ENCODE data around the gene TMBIM1. TPM values are rescaled to one million over a fixed set of nuclear protein-coding genes. Genes with fewer than 3 reads are reported as not detected.
A peak's percentile ranks its signal among the peaks of the same experiment; 100 is the strongest.

TMBIM1 gene, protein sequence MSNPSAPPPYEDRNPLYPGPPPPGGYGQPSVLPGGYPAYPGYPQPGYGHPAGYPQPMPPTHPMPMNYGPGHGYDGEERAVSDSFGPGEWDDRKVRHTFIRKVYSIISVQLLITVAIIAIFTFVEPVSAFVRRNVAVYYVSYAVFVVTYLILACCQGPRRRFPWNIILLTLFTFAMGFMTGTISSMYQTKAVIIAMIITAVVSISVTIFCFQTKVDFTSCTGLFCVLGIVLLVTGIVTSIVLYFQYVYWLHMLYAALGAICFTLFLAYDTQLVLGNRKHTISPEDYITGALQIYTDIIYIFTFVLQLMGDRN
- 100 to 1,000 TPM; 147 to 196 (median 170) TPM for total RNA-seq
- 10 to 100 TPM; 56.6 to 84.1 TPM for polyA plus RNA-seq

DNA sequence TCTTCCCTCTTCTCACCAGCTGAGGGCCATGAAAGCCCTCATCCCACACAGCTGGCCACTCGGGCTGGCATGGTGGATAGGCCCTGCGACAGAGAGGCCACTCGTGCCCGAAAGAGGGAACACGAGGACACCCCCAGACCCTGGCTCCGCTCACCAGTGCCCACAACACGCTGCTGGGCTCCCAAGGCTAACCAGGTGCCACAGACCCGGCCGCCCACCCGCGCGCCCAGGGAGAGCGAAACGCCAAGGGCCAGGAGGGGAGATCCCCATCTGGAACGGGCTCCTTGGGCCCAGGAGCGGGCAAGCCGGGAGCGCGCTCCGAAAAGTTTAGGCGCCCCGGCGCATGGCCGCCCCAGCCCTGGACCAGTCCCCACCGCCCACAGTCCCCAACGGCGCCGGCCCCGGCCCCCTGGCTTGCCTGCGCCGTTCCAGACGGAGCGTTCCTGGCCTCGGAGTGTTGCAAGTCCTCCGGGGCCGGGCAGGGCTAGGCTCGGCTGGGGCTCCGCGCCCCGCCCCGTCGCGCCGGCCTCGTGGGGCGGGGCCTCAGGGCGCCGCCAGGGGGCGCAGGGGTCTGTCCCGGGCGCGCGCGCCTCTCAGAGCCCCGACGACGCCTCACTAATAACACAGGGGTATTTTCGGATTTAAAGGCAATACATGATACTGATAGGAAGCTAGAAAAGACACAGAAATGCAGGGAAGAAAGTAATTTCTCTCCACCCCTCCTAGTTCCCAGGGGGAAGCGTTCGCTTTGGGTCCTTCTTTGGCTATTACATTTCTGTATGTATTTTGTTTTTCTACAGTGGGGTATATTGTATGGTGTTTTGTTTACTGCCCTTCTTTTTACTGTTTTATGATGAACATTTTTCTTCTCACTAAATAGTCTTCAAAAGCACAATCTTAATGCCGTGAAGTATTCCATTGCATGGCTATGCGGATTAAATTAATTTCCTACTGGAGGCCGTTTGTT lies at the start of gene TMBIM1:
TSS of gene TMBIM1 (minus strand) at position 456 of the 967 bp plus-strand sequence. CDS start 10,362 bp downstream, outside the sequence.
- no peak for FAIRE-seq
- Histone ChIP-seq H3K27ac (peak within 1 kb of the TSS; percentile 96 to 100 (median 98)), H3K4me3 (peak within 1 kb of the TSS; percentile 61 to 91 (median 86)), H3K9me3 (no peaks in the 10 kb centered on the region), H3K27me3 (no peaks in the 10 kb centered on the region), H3K4me1 (peaks cover 36 to 66% (median 62%) of the 10 kb centered on the region in 3 donors), H3K36me3 (no peaks in the 10 kb centered on the region)
- DNase-seq: peak; percentile 76 to 94 (median 86)
- 2 to 3% methylated on average over 55 to 63 of the region's 63 CpGs for WGBS, 2 donors
- TF ChIP-seq, protein P1, sequence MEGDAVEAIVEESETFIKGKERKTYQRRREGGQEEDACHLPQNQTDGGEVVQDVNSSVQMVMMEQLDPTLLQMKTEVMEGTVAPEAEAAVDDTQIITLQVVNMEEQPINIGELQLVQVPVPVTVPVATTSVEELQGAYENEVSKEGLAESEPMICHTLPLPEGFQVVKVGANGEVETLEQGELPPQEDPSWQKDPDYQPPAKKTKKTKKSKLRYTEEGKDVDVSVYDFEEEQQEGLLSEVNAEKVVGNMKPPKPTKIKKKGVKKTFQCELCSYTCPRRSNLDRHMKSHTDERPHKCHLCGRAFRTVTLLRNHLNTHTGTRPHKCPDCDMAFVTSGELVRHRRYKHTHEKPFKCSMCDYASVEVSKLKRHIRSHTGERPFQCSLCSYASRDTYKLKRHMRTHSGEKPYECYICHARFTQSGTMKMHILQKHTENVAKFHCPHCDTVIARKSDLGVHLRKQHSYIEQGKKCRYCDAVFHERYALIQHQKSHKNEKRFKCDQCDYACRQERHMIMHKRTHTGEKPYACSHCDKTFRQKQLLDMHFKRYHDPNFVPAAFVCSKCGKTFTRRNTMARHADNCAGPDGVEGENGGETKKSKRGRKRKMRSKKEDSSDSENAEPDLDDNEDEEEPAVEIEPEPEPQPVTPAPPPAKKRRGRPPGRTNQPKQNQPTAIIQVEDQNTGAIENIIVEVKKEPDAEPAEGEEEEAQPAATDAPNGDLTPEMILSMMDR (IDR thresholded peaks at IDR 0.05): peak; percentile 89 to 97 (median 90)
- peak; percentile 71 to 80 (median 76) for ATAC-seq
- intact Hi-C loops (cut with DNase I): no loop called here

DNA sequence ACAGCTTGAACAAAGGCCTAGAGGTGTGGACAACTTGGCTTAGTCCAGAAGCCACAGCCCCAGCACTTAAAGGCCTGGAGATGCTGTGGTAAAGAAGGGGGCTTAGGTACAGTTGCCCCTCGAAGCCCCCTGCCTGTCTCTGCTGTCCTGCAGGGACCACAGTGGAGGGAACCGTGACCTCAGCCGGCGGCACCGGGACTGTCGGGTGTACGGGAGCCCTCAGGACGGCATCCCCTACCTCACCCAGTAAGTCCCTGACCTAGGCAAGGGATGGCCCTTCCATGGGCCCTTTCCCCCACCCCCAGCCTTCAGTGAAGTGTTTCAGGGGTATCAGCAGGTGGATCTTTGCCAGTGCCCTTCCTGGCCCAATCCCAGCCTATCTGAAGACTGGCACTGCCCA lies 49.1 kb upstream of the TMBIM1 start:
- Histone ChIP-seq H3K9me3 (no peaks in the 10 kb centered on the region), H3K36me3 (no peaks in the 10 kb centered on the region), H3K27me3 (no peaks in the 10 kb centered on the region), H3K27ac (no peak overlapping the region), H3K4me3 (no peak overlapping the region), H3K4me1 (no peaks in the 10 kb centered on the region)
- ATAC-seq (no peak), FAIRE-seq (no peak), DNase-seq (peak in 1 of 6 donors; percentile 49)
- TF ChIP-seq, protein P1 (IDR thresholded peaks at IDR 0.05): no peak
- WGBS, 2 donors: 92 to 100% methylated on average over 8 of the region's 8 CpGs
- intact Hi-C loops (cut with DNase I): no loop called here

DNA sequence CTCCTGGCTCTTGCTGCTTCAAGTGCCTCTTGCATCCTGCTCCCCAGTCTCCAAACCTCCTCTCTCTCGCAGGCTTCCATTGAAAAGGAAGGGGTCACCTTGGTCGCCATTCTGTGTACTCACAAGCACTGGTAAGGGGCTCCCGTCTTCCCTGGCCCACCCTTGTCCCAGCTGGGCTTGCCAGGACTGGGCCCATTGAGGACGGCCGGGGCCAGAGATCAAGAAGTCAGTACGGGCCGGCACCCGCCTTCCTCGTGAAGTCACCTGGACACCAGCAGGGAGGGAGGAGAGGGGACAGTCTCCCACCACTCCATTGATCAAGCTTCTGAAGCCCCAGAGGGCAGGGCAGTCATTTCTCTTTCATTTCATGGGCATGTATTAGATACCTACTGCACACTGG lies 48.4 kb upstream of the TMBIM1 start:
- H3K4me3 ChIP-seq: no peak overlapping the region
- TF ChIP-seq, protein P1 (IDR thresholded peaks at IDR 0.05): no peak
- ATAC-seq (no peak), DNase-seq (peak in 1 of 6 donors; percentile 47), FAIRE-seq (no peak)
- no peaks in the 10 kb centered on the region for H3K9me3 ChIP-seq
- H3K36me3 ChIP-seq: no peaks in the 10 kb centered on the region
- 91 to 93% methylated on average over 9 of the region's 9 CpGs for WGBS, 2 donors
- H3K4me1 ChIP-seq: no peaks in the 10 kb centered on the region
- no peak overlapping the region for H3K27ac ChIP-seq
- H3K27me3 ChIP-seq: no peaks in the 10 kb centered on the region
- intact Hi-C loops (cut with DNase I): no loop called here

DNA sequence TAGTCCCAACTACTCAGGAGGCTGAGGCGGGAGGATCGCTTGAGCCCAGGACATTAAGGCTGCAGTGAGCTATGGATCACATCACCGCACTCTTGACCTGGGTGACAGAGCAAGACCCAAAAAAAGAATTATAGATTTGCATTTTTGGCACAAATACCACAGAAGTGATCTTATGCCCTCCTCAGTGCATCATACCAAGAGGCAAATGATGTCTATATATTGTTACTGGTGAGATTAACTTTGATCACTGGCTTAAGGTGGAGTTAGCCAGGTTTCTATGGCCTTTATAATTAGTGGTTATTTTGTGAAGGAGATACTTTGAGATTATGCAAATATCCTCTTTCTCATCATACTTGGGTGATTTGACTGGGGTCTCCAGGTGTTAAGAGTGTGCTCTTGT lies 42.2 kb upstream of the TMBIM1 start:
- TF ChIP-seq, protein P1 (IDR thresholded peaks at IDR 0.05): no peak
- Histone ChIP-seq H3K4me1 (no peaks in the 10 kb centered on the region), H3K36me3 (no peaks in the 10 kb centered on the region), H3K9me3 (no peaks in the 10 kb centered on the region), H3K4me3 (no peak overlapping the region), H3K27me3 (no peaks in the 10 kb centered on the region), H3K27ac (no peak overlapping the region)
- 97% methylated on average over 3 of the region's 3 CpGs for WGBS, 2 donors
- intact Hi-C loops (cut with DNase I): no loop called here
- ATAC-seq (no peak), DNase-seq (no peak), FAIRE-seq (no peak)
